PFSK-1 (cell line): ENCODE data around the gene TMEM242.

Experiments
- FOXP2 ChIP-seq: optimal IDR thresholded peaks from 2 replicates; pipeline ENCODE3; 2011; ENCODE audit warnings: borderline replicate concordance, control low read depth, inconsistent platforms; ENCODE audit not compliant: insufficient read depth; ENCODE audit errors: extremely low read length, extremely low read depth
- POLR2AphosphoS5 ChIP-seq: IDR thresholded peaks from 2 replicates; pipeline ENCODE4 v1.6.1; 2012; ENCODE audit warnings: low read depth, mild to moderate bottlenecking, control low read depth, low read length, moderate library complexity
- SIN3A ChIP-seq: IDR thresholded peaks from 2 replicates; pipeline ENCODE4 v1.6.1; 2012; ENCODE audit warnings: mild to moderate bottlenecking, low read length, moderate library complexity, borderline replicate concordance; ENCODE audit not compliant: insufficient read depth
- TAF1 ChIP-seq: IDR thresholded peaks from 2 replicates; pipeline ENCODE4 v1.6.1; 2012; ENCODE audit warnings: low read length, control low read depth, borderline replicate concordance; ENCODE audit not compliant: insufficient read depth
- TF ChIP-seq, protein P1 (sequence below), 2 experiments: IDR thresholded peaks; 2 replicates each; pipeline versions ENCODE4 v1.6.1 to v1.8.0; 2011 to 2012; ENCODE audit warnings: low read depth in 2 of 2, low read length in 2 of 2, control low read depth in 1 of 2, inconsistent platforms in 1 of 2, mild to moderate bottlenecking in 1 of 2, moderate library complexity in 1 of 2; ENCODE audit not compliant: insufficient read depth in 1 of 2

Gene TMEM242

GRCh38 chr6:157302736-157303135, 20.6 kb downstream of the TMEM242 start:
- TF ChIP-seq, protein P1, sequence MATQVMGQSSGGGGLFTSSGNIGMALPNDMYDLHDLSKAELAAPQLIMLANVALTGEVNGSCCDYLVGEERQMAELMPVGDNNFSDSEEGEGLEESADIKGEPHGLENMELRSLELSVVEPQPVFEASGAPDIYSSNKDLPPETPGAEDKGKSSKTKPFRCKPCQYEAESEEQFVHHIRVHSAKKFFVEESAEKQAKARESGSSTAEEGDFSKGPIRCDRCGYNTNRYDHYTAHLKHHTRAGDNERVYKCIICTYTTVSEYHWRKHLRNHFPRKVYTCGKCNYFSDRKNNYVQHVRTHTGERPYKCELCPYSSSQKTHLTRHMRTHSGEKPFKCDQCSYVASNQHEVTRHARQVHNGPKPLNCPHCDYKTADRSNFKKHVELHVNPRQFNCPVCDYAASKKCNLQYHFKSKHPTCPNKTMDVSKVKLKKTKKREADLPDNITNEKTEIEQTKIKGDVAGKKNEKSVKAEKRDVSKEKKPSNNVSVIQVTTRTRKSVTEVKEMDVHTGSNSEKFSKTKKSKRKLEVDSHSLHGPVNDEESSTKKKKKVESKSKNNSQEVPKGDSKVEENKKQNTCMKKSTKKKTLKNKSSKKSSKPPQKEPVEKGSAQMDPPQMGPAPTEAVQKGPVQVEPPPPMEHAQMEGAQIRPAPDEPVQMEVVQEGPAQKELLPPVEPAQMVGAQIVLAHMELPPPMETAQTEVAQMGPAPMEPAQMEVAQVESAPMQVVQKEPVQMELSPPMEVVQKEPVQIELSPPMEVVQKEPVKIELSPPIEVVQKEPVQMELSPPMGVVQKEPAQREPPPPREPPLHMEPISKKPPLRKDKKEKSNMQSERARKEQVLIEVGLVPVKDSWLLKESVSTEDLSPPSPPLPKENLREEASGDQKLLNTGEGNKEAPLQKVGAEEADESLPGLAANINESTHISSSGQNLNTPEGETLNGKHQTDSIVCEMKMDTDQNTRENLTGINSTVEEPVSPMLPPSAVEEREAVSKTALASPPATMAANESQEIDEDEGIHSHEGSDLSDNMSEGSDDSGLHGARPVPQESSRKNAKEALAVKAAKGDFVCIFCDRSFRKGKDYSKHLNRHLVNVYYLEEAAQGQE (IDR thresholded peaks at IDR 0.05; ENCODE audit: insufficient read depth in 1 of 2, low read depth in 2 of 2, low read length in 2 of 2) = no peak
- TF ChIP-seq POLR2AphosphoS5 (no peak), FOXP2 (no peak), SIN3A (no peak), TAF1 (no peak)

DNA sequence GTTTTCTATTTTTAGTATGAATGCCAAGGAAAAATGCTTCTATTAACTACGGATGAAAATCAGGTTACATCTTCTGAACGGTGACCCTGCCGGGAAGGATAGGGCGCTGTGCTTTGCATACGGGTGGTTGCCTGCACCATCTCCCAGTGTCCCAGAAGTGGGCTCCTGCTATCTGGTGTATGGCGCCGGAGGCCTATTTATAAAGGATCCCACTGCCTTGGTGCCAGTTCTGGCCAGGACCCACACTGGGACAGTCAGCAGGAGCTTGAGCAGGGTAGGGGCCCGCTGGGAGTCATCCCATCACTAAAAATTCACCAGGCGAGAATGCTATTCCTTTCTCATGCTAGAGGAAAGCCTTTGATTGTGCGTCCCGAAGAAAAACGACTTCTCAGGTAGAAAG, 22.9 kb downstream of the TMEM242 start:
- no peak for TF ChIP-seq SIN3A
- TF ChIP-seq, protein P1 (IDR thresholded peaks at IDR 0.05; ENCODE audit: insufficient read depth in 1 of 2, low read depth in 2 of 2, low read length in 2 of 2) = no peak
- TF ChIP-seq POLR2AphosphoS5 = no peak
- no peak for TF ChIP-seq FOXP2
- no peak for TF ChIP-seq TAF1

- TF ChIP-seq, protein P1 (IDR thresholded peaks at IDR 0.05; ENCODE audit: insufficient read depth in 1 of 2, low read depth in 2 of 2, low read length in 2 of 2) = no peak
- no peak for TF ChIP-seq SIN3A
- no peak for TF ChIP-seq FOXP2
- TF ChIP-seq TAF1 = no peak
- no peak for TF ChIP-seq POLR2AphosphoS5
These were observed 23.3 kb downstream of the TMEM242 start for GRCh38 chr6:157300006-157300405.

DNA sequence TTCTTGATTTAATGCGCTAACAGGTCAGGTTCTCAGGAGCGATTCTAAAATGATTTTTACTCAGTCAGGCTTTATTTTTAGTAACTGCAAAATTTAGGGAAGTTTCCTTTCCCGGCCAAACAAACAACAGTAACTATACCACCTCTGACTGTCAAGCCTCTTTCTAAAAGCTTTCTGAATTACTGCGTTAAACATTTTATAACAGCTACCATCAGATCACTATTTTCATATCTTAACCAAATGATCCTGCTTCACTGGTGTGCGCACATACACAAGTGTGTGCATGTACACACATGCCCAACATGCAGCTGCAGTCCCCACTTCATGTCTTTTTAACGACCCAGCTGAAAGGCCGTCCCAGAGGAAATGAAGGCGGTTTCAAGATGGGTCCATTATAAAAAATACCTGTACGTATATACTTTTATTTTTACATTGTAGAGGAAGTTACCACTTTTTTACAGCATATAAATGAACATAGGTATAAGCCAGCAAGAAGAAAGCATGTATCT, 25.0 kb downstream of the TMEM242 start:
- TF ChIP-seq POLR2AphosphoS5 = no peak
- no peak for TF ChIP-seq FOXP2
- TF ChIP-seq TAF1 = no peak
- no peak for TF ChIP-seq SIN3A
- TF ChIP-seq, protein P1 (IDR thresholded peaks at IDR 0.05; ENCODE audit: insufficient read depth in 1 of 2, low read depth in 2 of 2, low read length in 2 of 2) = no peak

- no peak for TF ChIP-seq FOXP2
- TF ChIP-seq TAF1 = no peak
- TF ChIP-seq, protein P1 (IDR thresholded peaks at IDR 0.05; ENCODE audit: insufficient read depth in 1 of 2, low read depth in 2 of 2, low read length in 2 of 2) = no peak
- TF ChIP-seq POLR2AphosphoS5 = no peak
These were observed 28.7 kb downstream of the TMEM242 start for GRCh38 chr6:157294654-157295053.
